Bronchial smooth muscle cell (primary cell): ENCODE results near the gene DEAF1. TPM values are rescaled to one million over a fixed set of nuclear protein-coding genes. Genes with fewer than 3 reads are reported as not detected.

Experiments
- total RNA-seq: library from RNA; depleted of rRNA; stranded (reverse); fragments of >200 nt; gene quantifications from 2 replicates; pipeline ENCODE4 v1.2.1, GENCODE V29; 2014

DEAF1 gene, protein sequence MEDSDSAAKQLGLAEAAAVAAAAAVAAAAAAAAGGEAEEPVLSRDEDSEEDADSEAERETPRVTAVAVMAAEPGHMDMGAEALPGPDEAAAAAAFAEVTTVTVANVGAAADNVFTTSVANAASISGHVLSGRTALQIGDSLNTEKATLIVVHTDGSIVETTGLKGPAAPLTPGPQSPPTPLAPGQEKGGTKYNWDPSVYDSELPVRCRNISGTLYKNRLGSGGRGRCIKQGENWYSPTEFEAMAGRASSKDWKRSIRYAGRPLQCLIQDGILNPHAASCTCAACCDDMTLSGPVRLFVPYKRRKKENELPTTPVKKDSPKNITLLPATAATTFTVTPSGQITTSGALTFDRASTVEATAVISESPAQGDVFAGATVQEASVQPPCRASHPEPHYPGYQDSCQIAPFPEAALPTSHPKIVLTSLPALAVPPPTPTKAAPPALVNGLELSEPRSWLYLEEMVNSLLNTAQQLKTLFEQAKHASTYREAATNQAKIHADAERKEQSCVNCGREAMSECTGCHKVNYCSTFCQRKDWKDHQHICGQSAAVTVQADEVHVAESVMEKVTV
- 28.7 and 43.7 TPM in 2 replicates for total RNA-seq

GRCh38 chr11:694563-695287, at the start of gene DEAF1:
Gene DEAF1, minus strand, starts transcription at chr11:695222. Its CDS starts 175 bp downstream, at chr11:695047.

GRCh38 chr11:705646-706438, 10.8 kb upstream of the DEAF1 start, which contains the start of gene EPS8L2:
Gene EPS8L2, plus strand, starts transcription at chr11:706231. Its CDS starts 3,177 bp downstream, at chr11:709408.

GRCh38 chr11:695538-696248, 671 bp upstream of the DEAF1 start, which contains the start of gene TMEM80:
Gene TMEM80, plus strand, starts transcription at chr11:695816. Its CDS starts 12 bp downstream, at chr11:695828.

GRCh38 chr11:636511-637332, 58.3 kb downstream of the DEAF1 start, which contains the start of gene DRD4:
Gene DRD4, plus strand, starts transcription at chr11:637269. Its CDS starts 36 bp downstream, at chr11:637305.

DNA sequence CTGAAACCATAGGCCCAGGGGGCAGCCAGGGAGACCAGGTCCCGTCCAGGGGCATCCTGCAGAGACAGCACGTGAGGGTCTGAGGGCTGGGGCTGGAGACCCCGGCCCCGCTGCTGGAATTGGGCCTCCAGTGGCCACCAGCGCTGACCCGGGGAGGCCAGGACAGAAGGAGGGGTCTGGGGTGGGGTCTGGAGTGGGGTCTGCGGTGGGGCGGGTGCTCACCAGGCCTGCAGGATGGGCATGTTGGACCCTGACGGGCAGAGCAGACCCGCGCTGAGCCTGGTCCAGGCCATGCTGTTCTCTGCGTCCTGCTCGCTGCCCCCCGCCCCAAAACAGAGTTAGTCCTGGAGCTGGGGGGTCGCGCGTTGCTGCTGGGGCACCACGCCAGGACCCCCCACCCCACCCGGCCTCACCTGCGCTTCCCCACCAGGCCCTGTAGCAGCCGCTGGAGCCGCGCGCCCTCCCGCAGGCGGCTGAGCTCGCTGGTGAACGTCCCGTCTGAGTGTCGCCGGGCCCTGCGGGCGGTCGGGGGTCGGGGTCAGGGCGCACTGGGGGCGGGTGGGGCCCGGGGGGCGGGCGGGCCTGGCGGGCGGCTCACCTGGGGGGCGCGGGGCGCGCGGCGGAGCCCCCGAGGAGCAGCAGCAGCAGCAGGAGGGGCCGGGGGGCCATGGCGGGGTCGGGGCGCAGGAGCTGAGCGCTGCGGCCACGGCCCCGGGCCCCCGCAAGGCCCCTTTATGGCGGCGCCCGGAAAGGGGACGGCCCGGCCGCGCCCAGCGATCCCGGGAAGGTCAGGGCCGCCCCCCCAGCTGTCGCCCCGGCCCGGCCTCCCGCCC, 68.3 kb downstream of the DEAF1 start, which contains the start of gene SCT:
SCT (minus strand) TSS at position 707 of the 833 bp plus-strand sequence; CDS start at position 669, 38 bp downstream.

DNA sequence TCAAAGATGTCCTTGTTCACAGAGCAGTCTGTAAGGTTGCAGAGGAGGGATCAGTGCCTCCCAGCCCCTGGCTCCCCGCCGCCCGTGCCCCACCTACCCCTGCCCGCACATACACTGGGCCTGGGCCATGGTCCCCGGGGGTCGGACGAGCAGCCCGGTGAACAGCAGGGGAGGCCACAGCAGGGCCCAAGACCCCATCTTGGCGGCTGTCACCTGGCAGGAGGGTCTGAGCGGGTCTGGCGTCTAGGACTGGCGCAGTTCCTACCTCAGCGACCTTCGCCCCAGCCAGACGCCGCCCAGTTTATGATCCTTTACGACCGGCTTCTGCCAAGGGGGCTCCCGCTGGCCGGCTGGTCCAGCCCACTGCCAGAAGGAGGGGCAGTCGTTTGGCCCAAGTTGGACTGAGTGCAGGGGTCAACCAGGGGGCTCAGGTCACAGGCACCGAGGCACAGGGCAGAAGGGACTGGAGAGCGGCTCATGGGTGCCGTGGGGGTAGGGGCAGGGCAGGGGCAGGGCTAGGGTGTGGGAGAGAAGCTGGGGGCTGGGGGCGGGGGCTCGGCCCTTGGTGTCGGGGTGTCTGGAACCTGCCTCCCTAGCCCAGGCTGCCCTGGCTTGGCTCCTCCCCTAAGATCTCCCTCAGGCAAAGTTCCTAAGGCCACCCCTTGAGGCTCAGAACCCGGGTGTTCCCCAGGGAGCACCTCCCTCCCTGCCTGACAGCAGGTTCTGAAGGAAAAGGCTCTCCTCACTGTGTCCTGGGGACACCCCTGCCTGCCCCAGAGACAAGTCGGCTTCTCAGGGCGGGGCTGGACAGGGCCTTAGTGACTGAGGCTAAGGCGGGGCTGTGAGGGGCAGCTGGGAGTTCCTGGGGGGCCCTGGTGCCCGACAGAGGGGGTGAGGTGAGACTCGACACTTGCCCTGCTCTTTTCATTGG, 70.1 kb downstream of the DEAF1 start, which contains the start of gene CDHR5:
CDHR5 (minus strand) TSS at position 251 of the 931 bp plus-strand sequence; CDS start at position 198, 53 bp downstream.

DNA sequence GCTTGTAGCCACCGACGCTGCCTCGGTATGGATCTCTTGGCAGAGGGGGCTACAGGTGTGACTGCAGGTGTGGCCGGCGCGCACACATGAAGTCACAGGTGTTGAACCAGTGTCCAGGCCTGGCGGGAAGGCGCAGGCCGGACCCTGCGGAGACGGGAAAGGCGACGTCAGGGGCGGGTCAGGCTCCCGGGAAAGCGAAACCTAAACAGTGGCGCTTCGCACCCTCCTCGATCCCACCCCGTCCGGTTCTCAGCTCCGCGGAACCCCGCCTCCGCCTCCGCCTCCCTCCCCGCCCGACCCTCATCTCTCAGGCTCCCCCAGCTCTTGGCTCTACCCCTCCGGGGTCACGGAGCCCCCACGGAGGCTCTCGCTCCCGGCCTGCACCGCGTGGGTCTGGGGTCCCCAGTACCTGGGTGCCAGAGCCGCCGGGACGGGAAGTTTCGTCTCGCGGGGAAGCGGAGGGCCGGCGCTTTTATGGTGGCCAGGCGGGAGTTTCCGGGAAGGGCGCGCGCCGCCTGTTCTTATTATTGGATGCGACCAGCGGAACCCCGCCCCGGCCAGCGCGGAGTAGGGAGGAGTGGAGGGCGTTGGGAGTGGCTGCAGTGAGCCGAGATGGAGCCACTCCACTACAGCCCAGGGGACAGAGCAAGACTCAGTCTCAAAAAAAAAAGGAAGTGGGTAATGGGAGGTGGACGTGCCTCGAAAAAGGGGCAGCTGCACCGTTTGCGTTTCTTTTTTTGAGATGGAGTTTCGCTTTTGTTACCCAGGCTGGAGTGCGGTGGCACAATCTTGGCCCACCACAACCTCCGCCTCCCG, 79.3 kb downstream of the DEAF1 start, which contains the start of gene IRF7:
IRF7 (minus strand) TSS at position 447 of the 816 bp plus-strand sequence. CDS start 586 bp downstream, outside the sequence.

Other genes starting within 250 kb of the DEAF1 start
- 34.9 and 37.8 TPM in 2 replicates for gene PTDSS2, start 244.9 kb downstream of the DEAF1 start, total RNA-seq
- 385 and 511 TPM in 2 replicates for gene RNH1, start 188.0 kb downstream of the DEAF1 start, total RNA-seq
- gene HRAS, start 159.6 kb downstream of the DEAF1 start, total RNA-seq = 68.8 and 70.8 TPM in 2 replicates
- gene LRRC56, start 157.7 kb downstream of the DEAF1 start, total RNA-seq = 0.95 and 1.0 TPM in 2 replicates
- 0.47 TPM in 1 of 2 replicates, not detected in the other for gene LMNTD2, start 134.5 kb downstream of the DEAF1 start, total RNA-seq
- 0.34 and 2.0 TPM in 2 replicates for gene RASSF7, start 134.3 kb downstream of the DEAF1 start, total RNA-seq
- gene PHRF1, start 118.8 kb downstream of the DEAF1 start, total RNA-seq = 17.9 and 18.0 TPM in 2 replicates
- 4.9 and 5.8 TPM in 2 replicates for gene IRF7, start 79.3 kb downstream of the DEAF1 start, total RNA-seq
- gene CDHR5, start 70.3 kb downstream of the DEAF1 start, total RNA-seq = not detected in 2 replicates
- 0.43 and 0.47 TPM in 2 replicates for gene SCT, start 68.0 kb downstream of the DEAF1 start, total RNA-seq
- gene DRD4, start 58.0 kb downstream of the DEAF1 start, total RNA-seq = under 0.01 TPM in 1 of 2 replicates, not detected in the other
- 3.8 and 5.8 TPM in 2 replicates for gene TMEM80, start 594 bp upstream of the DEAF1 start, total RNA-seq
- 64.5 and 88.6 TPM in 2 replicates for gene EPS8L2, start 11.0 kb upstream of the DEAF1 start, total RNA-seq
- gene TALDO1, start 52.2 kb upstream of the DEAF1 start, total RNA-seq = 127 and 174 TPM in 2 replicates
- gene GATD1, start 82.3 kb upstream of the DEAF1 start, total RNA-seq = 20.5 and 20.8 TPM in 2 replicates
- gene CEND1, start 94.9 kb upstream of the DEAF1 start, total RNA-seq = 0.69 and 2.0 TPM in 2 replicates
- 11.8 and 12.5 TPM in 2 replicates for gene SLC25A22, start 103.1 kb upstream of the DEAF1 start, total RNA-seq
- gene PIDD1, start 110.0 kb upstream of the DEAF1 start, total RNA-seq = 7.1 and 9.9 TPM in 2 replicates
- 334 and 584 TPM in 2 replicates for gene RPLP2, start 114.7 kb upstream of the DEAF1 start, total RNA-seq
- gene PNPLA2, start 123.7 kb upstream of the DEAF1 start, total RNA-seq = 18.8 TPM in 2 replicates
- gene CRACR2B, start 132.7 kb upstream of the DEAF1 start, total RNA-seq = 0.43 and 2.4 TPM in 2 replicates
- gene CD151, start 137.7 kb upstream of the DEAF1 start, total RNA-seq = 615 and 663 TPM in 2 replicates
- gene POLR2L, start 147.3 kb upstream of the DEAF1 start, total RNA-seq = 324 and 475 TPM in 2 replicates
- gene TSPAN4, start 147.6 kb upstream of the DEAF1 start, total RNA-seq = 130 and 162 TPM in 2 replicates
- gene CHID1, start 215.6 kb upstream of the DEAF1 start, total RNA-seq = 42.7 and 63.5 TPM in 2 replicates
- 22.9 and 27.0 TPM in 2 replicates for gene AP2A2, start 230.6 kb upstream of the DEAF1 start, total RNA-seq